Testis (tissue), 2 donors: ENCODE measurements around the gene COL9A3.

ENCODE experiments used
- POLR2A ChIP-seq: fragments of 450-650 bp; IDR thresholded peaks from one replicate; pipeline ENCODE4 v1.6.1; 2017; ENCODE audit warnings: antibody characterized with exemption, mild to moderate bottlenecking, moderate library complexity
- TF ChIP-seq, protein P1 (sequence below), 3 experiments: fragments of 450-650 bp in 2 of 3; fragments of 200-600 bp in 1 of 3; sonication (generic) in 1 of 3; IDR thresholded peaks; one replicate each; pipeline ENCODE4 v1.5.1; 2016 to 2019; ENCODE audit warnings: antibody characterized with exemption in 3 of 3, mild to moderate bottlenecking in 2 of 3, moderate library complexity in 1 of 3

DNA sequence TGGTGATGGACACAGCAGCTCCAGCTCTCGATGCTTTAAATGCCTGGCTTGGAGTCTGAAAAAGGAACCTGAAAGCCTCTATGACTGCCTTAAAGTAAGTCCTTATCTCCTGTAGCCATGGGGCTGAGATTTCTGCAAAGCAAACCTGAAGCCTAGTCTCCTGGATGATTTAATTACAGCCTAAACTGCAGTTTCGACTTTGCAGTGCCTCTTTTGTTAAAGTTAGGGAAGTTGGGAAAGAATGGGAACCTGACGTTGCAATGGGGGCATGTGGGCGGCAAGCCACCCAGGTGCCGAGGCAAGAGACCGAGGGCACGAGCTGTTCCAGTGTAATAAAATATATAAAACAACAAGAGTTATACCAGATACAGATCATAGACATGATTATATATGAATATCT lies 56.4 kb downstream of the COL9A3 start:
- TF ChIP-seq, protein P1, sequence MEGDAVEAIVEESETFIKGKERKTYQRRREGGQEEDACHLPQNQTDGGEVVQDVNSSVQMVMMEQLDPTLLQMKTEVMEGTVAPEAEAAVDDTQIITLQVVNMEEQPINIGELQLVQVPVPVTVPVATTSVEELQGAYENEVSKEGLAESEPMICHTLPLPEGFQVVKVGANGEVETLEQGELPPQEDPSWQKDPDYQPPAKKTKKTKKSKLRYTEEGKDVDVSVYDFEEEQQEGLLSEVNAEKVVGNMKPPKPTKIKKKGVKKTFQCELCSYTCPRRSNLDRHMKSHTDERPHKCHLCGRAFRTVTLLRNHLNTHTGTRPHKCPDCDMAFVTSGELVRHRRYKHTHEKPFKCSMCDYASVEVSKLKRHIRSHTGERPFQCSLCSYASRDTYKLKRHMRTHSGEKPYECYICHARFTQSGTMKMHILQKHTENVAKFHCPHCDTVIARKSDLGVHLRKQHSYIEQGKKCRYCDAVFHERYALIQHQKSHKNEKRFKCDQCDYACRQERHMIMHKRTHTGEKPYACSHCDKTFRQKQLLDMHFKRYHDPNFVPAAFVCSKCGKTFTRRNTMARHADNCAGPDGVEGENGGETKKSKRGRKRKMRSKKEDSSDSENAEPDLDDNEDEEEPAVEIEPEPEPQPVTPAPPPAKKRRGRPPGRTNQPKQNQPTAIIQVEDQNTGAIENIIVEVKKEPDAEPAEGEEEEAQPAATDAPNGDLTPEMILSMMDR (IDR thresholded peaks at IDR 0.05), result no peak
- no peak for TF ChIP-seq POLR2A
